Stimulated activated CD4-positive, alpha-beta T cell treated with anti-CD3 and anti-CD28 coated beads, Interleukin-1b, Interleukin-23, amount 100 ng/mL, for 24 hours (primary cell): ENCODE results near the gene ZSWIM6.

Experiments
- DNase-seq, 4 experiments: peaks; one replicate each; pipeline ENCODE4 v3.0.0-alpha.2; 2020; ENCODE audit warnings: low read depth in 4 of 4, low spot score in 1 of 4

ZSWIM6 gene

DNA sequence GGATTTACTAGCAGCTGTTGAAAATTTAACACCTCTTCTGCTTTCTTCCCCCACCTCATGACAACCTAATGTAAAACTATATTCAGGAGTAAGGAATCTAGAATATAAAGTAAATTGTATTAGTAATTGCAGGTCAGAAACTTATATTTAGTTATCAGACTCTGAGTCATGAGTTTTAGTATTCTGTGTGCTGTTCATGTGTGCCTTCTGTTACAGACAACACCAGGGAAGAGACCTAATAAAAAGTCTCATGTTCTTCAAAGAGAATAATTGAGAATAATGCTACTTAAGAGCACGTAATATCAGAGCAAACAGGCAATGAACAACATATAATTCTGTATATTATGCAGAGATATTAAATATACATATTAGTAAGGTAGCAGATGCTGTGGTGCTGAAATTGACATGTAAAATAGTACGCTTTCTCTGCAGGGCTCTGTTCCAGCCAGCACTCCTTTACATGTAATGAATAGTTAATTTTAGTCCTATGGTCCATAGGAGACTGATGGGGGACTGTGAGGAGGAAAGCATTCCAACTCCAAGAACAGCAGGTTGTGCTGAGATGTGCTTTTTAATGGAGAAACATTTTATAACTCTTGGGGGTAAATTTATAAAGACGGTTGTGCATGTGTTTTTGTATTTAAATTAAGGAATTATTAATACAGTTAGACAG lies 106.4 kb downstream of the ZSWIM6 start:
- no peak for DNase-seq

DNA sequence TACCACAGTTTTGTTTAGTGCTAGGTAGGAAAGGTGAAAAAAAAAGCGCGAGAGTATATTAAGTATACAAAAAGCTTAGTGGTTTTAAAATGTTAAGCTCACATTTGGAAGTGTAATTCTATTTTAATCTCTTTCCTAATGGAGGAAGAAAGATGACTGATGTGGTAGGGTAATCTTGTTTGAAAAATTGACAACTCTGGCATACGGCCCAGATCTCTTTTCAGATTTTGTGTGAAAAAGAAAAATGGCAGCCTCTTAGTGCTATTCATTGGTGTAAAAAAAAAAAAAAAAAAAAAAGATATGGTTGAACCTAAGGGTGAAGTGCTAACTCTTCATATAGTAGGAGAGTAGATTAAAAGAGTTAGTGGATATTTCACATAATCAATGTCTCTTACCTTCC lies 108.0 kb downstream of the ZSWIM6 start:
- DNase-seq, result no peak

DNA sequence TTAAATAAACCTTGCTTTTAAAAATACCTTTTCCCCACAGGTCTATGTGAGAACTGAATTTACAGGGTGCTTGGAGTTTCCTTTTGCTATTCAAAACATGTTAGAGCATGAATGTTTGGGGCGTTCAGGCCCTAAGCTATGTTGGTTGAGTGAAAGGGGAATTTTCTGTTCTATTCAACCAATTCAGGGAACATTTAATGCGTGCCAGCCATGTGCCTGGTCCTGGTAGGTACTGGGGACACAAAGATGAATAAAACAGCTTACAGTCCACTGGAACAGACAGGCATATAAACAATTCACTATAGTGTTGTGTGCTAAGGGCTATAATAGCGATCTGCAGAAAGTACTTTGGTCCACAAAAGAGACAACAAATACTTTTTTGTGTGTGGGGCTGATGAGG lies 108.5 kb downstream of the ZSWIM6 start:
- no peak for DNase-seq

DNA sequence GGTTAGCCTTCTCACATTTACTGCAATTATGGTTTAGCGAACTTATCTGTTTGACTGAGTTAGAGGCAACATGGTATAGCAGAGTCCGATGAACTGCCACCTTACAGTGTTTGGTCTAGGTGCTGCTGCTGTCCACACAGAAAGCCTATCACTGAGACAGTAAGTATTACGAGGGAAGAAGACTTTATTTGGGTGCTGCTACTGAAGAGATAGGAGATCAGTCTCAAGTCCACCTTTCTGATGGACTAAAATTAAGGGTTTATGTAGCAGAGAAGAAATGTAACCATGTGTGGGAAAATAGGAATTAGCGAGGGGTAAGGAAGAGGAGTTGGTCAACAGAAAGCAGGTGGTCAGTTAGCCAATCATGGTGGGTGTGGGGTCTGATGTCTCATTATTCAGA lies 109.7 kb downstream of the ZSWIM6 start:
- DNase-seq, result no peak

DNA sequence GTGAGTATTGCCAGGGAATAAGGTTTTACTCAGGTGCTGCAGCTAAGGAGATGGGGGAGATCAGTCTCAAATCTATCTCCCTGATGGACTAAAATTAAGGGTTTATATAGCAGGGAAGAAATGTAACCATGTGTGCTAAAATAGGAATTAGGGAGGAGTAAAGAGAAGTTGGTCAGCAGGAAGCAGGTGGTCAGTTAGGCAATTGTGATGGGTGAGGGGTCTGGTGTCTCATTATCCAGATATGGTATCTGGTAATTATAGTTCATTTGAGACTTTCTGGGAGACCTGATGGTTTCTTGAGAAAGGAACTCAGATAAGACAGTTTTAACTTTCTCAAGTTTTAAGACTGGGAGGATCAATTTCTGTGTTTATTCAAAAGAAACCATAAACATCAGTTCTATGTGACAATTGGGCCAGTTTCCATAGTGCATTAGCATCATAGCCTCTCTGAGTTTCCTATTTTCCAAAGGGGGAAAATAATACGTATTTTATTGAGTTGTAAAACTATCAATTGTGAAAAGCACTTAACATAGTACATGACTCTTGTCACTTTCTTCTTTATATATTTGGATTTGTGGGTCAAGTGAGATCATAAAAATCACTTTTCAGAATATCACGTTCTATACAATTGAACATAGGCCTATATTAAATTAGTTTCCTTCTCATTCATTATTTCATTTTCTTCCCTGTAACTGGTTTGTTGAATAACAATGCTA lies 115.9 kb downstream of the ZSWIM6 start:
- DNase-seq, result no peak

DNA sequence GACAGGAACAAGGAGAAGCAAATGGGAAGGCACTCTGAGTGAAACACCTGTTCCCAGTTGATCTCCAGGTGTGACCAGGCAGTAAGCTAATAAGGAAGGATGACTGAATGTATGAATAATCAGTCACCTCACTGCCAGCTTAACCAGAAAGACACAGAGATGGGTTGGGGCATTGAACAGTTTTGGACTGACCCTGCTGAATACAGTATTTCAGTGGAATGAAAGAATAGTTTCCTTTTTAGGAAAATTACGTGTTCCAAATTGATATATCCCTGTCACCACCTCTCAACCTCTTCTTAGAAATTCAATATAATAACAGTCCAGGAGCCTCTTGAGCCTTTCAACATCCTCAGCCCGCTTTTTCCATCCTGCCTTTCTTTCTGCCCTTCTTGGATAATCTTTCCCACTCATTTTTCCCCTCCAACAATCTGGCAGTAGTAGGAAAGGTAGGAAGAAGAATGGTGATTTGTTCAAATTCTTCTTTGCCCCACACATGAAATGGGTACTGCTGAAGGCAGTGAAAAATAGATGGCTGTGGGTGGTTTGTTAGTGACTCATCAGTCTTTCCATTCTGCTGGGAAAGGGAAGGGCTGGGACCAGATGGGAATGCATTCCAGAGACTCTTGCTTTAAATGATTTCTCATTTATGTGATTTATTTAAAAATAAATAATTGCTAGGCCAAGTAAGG lies 117.9 kb downstream of the ZSWIM6 start:
- DNase-seq, result no peak

DNA sequence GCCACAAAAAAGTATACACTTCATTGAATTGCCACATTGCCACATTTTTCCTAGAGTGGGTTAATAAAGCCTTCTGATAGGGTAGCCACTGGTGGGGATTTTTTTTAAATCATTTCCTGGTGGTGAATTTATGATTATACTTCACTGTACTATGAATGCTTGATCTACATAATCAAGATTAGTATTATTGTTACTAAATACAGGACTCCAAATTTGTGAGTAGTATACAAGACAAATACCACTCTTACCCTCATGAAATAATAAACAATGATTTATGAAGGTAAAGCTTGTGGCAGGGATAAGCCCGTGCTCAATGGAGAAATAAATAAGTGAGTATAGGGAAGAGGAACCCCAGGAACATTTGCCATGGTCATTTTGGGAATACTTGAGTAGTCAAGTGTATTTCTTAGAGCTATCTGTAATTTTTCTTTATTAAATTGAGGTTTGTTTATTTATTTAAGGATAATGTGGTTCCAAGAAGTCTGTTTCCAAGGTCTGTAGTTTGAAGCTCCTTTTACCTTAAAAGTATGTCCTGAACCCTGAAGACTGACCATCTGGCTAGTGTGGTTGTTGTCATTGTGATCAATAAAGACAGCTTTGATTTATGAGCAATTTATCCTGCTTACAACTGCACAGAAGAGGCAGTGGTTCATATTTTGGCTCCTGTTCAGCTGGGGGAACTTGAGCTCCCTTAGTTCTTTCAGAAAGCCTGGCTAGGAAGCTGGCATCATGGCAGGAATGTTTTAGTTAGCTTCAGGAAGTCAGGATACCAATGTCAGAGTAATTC lies 118.6 kb downstream of the ZSWIM6 start:
- DNase-seq, result no peak

DNA sequence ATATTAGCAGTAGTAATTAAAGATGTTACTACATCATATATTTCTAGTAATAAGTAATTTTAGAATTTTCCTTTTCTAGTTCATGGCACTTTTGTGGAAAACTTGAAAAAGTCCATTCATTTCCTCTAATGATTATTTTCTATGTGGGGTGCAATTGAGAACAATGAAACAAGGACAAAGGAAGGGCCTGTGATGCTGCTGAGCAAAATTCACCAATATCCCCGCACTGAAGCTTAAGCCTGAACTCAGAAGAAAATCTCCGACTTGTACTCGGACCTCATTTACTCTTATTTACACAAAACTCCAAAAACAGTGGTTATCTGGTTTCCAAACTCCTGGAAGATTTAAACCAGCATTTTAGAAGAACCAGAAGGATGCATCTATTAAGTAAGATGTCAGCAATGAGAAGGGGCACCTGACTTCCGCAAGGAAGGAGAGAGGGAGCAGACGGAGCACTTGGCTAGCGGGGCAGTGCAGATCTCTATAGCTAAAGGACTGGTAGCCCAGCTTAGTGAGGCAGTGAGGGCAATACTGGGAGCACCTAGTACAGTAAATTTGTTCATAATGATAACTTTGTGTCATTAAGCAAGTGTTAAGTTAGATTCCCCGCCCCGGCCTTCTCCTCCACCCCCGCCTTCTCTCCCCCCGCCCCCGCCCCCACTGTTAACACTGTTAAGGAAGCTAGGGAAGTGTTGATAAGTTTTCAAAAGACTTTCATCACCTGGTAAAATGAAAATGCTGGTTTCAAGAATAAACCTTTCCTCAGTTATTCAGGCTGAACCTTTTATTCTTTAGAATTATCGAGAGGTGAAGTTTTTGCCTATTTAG lies 123.3 kb downstream of the ZSWIM6 start:
- DNase-seq, result no peak

DNA sequence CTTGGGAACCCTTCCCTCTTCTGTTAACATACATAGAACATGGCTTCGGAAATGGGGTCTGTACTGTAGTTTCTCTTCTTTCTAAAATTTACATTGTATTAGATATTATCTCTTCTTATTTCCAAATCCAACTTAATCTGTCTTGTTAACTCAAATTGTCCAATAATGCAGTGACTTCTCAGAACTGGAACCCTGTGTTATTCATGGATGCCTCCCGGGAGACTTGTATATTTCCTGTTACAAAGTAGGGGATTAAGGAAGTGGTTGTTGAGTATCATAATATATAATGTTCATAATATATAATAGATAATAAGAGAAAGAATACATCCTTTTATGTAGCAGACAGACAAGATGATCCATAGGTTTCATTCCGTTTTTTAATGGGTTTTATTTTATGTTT lies 128.4 kb downstream of the ZSWIM6 start:
- DNase-seq, result no peak

DNA sequence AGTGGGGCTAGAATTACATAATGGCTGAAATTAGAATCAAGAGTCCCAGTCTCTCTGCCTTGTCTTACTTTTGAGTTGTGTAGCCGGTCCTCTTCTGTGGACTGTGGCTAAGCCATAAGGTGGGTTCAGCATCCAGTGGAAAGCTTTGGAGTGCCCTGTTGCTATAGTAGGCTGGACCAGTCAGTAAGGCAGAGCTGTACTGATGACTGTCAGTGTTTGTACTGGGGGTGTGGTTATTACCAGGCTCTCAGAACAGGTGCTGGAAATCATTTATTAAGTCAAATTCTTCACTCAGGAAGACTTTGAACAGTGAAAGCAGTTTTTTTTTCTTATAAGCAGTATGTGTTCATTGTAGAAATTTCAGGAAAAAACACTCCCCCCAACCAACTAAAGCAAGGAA lies 129.4 kb downstream of the ZSWIM6 start:
- no peak for DNase-seq

DNA sequence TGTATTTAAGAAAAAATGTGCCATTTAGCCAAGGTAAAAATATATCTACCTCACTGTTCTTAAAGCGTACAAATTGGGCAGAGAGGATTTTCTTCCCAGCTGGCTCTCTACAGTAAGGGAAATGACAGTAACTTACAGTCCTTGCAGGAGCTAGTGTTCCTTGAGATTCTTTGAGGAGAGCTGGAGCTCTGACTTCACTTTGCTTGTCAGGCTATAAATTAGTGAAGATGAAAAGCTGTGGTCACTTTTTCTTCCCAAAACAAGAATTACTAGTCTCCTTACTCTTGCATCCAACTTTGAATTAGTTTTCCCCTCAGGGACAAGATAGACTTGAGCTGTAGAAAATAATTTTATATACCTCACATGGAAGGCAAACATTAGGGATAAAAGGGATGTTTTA lies 129.9 kb downstream of the ZSWIM6 start:
- no peak for DNase-seq

DNA sequence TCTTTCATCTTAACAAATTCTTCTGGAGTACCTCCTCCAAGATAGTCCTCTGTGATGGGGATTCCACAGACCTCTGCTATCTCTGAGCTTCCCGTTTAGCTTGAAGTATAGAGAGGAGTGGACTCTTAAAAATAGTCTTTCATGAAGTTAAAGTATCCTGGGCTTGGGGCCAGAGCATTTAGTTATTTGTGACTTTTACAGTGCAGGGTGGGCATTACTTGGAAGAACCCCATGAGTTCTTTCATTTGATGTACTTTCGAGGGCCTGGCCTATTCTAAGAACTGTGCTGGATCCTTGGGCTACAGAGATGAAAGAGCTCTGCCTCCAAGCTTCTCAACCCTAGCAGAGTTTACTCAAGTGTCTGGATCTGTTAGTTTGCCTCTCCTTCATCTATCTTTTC lies 131.5 kb downstream of the ZSWIM6 start:
- DNase-seq, result no peak

DNA sequence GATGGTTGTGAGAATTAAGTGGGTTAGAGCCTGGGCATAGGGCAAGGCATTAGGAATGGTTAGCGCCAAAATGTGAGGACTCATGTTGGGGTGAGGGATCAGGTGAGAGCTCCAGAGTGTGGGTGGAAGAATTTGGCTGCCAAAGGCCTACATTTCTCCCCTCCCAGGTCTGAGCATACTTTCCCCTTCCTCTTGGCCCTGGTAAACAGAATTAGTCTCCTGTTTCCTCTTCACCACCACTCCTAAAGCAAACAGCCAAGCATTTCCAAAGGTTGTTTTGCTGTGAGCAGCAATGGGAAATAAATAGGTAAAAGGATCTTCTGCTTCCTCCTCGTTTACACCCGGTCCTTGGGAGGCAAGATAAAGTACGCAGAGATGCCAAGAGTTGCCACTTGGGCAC lies 132.5 kb downstream of the ZSWIM6 start:
- no peak for DNase-seq

DNA sequence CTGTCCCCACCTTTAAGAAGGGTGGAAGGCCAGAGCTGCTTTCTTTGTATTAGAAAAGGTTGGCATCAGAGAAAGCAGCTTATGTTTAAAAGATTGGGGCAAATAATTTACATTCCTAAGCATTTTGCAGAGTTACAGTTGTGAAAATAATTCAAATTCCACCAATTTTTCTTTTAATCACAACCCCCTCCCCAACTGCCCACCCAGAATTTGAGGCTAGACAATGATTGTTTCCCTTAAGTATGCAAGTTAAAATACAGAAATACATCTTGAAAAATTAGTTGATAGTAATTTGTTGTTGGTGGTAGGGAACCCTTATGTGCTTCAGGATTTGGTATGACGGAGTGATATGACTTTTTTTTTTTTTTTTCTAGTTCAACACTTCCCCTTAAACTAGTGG lies 133.0 kb downstream of the ZSWIM6 start:
- no peak for DNase-seq

DNA sequence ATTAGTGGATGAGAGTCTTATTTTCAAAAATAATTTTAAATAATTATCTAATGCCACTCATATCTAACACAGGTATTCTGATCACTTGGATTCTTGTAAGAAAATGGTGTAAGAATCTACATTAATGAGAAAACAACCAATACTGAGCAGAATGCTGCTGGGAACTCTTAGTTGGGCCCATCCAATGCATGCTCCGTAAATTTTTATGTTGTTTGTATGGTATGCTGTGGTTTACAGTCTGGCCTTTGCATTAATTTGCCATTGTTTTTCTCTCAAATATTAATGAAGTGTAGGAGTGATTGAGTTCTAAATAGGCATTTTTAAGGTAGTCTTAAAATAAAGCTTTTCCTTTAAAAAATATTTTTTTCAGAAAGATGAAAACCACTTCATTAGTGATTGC lies 133.4 kb downstream of the ZSWIM6 start:
- DNase-seq, result no peak

DNA sequence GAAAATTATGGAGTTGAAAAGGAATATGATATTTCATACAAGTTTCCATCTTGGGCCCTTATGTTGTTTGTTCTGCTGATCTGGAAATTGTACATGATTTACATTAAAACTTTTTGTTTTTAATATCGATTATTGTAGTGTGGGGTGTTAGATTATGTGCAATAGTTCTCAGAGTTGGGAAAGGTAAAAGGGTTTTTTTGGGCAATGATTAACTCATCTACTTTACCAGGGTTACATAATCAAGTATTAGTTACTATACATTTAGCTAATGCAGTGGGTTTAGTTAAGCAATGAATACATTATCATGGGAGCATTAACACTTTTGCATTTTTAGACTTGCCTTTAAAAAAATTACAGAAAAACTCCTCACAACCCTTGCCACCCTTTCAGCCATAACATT lies 134.0 kb downstream of the ZSWIM6 start:
- DNase-seq, result no peak

DNA sequence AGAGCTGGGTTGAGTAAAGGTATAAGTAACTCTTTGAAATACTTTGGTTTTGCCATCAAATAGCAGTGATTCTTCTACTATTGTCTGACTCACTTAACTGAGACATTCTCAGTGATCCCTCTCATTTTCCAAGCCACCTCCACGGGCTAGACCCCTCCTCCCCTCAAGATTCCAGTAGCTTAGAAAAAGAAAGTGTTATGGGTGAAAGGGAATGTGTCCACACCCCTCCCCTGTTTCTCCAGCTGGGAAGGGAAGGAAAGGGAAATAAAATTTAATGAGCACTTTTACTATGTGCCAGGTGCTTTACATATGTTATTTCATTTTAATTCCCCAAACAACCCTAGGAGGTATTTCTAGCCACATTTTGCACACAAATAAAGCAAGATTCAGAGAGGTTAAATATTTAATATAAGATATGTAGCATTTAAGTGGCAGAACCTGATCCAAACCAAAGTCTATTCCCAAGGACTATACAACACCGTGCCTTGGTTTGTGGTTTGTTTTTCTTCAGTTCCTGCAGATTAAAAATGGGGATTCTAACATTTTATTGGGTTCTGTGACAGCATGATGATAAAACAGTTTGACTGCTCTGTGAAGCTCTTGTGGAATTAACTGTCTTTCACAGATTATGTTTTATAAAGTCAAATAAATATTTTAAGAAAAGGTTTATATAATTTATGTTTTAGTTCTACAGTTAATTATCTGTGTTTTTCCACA lies 135.9 kb downstream of the ZSWIM6 start:
- DNase-seq, result no peak

DNA sequence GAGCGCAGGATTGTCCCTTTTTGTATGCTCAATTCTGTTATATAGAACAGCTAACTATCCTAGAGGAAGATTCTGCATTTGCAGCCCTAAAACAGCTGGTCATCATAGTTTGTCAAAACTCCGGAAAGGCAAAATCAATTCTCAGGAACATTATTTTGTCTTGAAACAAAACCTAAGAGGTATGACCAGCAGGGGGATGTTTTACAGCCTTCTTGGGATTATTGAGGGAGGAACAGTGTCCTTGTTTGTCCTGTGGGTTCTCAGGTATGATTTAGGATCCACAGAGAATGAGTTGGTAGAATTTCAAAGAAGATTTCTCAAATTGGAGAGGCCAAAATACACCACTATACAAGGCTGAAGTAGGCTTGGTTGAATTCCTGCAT lies 136.4 kb downstream of the ZSWIM6 start:
- no peak for DNase-seq

DNA sequence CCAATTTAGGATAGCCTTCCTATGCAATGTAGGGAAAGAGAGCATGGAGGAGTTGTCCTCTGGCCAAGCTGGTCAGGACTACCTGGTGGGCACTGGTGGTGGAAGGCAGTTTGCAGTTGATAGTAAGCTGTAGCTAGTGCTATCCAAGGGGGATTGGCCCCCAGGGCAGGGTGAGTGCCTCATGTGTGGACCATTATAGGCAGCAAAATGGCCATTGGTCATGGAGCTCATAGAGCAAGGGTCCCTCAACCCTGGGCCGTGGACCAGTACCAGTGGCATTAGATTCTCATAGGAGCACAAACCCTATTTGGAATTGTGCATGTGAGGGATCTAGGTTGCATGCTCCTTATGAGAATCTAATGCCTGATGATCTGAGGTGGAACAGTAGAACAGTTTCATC lies 139.3 kb downstream of the ZSWIM6 start:
- no peak for DNase-seq
